CD4-positive, alpha-beta T cell treated with Interferon gamma for 1 hour (primary cell): ENCODE data around the gene NCAM1.

ENCODE experiments used
- DNase-seq: peaks from one replicate; pipeline ENCODE4 v3.0.0-alpha.2; 2020

NCAM1 gene

DNA sequence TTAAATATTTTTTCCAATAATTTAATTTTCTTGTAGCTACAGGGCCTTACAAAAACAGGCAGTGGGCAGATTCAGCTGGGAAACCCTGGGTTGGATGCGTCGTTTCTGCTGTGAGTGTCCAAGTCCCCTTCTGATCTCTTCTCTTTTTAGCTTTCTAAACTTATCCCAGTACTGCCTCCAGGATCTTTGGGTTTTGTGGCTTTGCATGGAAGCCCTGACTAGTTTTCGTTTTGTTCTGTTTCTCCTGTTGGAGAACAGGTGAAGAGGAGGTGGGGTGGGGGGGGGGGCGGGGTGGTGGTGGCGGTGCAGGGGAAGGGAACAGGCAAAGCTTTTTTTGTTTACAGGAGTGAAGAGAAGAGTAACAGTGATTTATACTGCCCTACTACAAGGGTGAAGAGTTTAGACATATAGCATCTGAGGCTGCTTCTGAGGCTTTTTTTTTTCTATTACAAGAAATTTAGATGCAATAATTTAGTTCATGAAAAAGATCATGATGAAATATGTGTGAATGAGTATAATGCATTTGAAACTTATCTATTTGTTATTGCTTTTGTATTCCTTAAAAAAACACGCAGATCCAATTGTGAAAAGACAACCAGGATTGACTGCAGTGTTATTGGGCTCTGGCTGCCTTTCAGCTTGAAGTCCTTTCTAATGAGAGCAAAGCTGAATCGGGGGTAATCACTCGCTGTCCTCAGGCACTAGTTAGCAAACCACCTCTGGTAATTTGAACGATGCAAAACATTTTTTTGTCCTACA lies 142.9 kb downstream of the NCAM1 start:
- DNase-seq, result no peak

GRCh38 chr11:113104691-113105251 lies 143.6 kb downstream of the NCAM1 start:
- no peak for DNase-seq

- DNase-seq, result no peak
Observed at GRCh38 chr11:113105592-113105991, 144.4 kb downstream of the NCAM1 start.

GRCh38 chr11:113106507-113106906 lies 145.3 kb downstream of the NCAM1 start:
- no peak for DNase-seq

DNA sequence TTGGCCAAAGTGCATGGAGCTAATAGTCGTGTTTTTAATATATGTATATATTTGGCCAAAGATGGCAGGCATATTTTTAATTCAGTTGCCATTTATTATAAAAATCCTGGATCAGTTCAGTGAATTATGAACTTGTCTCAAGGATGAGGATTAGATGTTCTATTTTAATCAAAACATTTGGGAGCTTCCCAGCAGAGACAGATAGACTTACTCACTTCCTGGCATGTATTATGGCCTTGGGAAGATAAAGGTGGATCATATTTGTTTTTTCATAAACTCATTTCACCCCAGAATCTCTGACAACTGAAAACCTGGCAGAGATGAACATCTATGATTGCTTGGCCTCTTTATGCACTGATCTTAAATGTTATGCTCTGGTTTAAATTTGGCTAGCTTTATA lies 148.8 kb downstream of the NCAM1 start:
- no peak for DNase-seq

DNA sequence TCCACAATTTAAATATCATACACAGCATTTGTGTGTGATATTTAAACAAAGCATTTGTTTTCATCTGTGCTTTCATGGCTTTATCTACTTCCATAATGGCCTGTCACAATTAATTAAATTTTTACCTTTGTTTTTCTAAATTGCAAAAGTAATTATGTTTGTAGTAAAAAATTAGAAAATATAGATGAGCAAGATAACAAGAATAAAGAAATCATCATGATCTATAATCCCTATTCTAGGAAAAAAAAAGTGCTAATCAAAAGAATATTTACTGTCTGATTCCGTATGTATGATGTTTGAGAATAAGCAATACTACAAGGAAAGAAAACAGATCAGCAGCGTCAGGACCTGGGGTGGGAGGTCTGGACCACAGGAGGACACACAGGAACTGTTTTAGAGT lies 149.9 kb downstream of the NCAM1 start:
- DNase-seq, result no peak

DNA sequence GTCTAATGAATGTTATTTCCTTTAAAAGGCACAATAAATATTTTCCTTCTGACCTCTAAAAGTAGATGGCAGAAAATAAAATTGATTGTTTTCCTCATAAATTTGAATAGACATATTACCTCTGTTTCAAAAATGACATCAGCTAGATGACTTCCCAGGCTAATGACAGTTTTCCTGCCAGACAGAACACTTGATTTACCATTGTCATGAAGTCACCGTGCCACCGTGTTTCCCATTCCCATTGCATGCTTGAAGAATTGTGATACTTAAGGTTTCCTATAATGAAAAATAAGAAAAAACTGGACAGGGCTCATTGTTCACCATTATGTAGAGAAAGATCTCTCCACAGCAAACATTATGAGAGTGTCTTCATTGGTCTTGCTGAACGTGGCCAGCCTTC lies 151.1 kb downstream of the NCAM1 start:
- DNase-seq, result no peak

DNA sequence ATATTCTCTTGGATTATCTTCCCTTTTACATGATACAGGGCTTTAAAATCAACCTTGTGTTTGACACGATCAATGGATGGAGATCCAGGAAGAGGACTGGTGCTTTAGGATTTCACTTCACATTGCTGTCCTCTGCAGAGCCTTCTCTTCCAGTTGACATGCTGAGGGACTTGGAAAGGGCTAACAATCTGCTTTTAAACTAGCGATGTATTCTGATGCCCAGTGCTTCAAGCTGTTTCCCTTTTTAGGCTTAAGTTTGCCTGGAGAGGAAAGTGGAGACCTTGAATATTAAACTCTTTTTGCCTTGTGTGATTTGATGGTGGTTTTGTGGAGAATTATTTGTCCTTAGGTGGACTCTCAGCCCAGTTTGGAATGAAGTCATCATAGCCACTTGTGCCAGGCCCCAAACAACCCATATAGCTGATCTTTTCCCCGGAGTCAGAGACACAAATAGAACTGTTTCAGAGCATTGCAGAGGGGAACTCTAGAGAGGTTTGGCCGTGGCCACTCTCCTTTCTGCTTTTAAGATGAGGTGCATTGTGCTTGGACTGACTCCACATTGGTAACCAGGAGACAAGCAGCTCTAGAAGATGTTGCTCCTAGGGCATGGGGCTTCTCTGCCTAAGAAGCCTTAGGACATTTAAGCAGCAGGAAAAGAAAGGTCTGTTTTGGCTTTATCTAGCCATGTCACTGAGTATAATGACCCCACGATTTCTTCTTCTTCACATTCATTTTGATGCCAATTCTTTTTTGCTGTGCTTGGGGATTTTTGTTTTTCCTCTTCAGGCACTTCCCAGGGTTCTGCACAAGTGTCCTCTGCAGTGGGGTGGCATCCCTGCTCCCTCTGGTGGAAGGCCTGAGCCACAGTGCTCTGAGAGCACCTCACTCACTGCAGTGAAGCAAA lies 152.8 kb downstream of the NCAM1 start:
- peak; percentile 11 for DNase-seq

GRCh38 chr11:113114705-113115027 lies 153.4 kb downstream of the NCAM1 start:
- DNase-seq, result no peak

DNA sequence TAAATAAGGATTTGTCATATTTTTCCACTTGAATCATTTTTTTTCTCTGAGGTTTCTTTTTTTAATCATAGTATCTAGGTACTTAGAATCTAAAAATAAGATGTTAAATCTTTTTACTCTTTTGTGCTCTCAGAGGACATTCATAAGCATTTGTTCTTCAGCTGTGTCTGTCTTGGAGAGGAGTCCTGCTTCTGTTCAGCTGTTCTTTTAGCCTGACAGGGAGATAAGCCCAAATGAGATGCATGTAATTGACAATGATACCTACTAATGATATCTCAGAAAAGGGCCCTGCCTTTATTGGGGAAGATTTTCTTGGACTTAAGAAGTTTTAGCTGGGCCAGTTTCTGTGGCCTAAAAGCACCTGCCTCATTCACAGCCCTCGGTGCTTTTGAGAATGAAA lies 156.9 kb downstream of the NCAM1 start:
- DNase-seq, result no peak

- DNase-seq, result no peak
Observed at GRCh38 chr11:113119074-113119473, 157.9 kb downstream of the NCAM1 start.

GRCh38 chr11:113119966-113120736 lies 158.9 kb downstream of the NCAM1 start:
- DNase-seq, result no peak

DNA sequence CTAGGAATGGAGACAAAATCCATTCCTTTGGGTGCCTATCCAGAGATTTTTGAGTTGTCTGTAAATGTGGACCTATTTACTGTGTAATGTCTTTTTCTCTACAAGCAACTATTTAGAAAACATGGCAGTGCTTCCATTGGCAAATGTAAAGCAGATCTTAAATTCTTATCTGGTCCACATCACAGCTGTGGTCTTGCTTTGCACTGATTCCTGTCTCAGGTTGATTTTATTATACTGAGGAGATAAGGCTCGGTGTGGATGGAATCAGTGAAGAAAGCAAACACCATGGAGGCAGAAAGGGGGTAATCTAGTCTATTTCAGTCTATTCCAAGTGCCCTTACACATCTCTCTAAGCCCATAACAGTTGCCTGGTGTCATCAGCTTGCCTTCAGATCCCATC lies 160.5 kb downstream of the NCAM1 start:
- no peak for DNase-seq

DNA sequence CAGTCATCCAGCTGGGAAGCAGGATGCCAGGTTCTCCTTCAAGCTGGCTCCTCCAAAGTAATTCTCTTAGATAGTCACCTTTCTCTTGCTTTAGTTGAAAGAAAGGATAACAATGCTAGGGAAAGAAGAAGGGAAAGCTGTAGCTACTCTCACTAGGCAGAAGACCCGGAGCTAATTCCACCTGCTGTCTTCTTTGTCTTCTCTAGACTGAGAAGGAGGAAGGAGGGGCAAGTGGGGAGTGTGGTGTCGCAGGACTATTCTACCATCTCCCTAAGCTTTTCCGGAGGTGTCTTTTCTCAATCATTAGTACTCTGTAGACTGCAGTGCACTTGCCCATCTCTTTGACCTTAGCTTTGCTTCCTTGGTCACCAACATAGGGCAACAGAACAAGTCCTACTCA lies 162.8 kb downstream of the NCAM1 start:
- no peak for DNase-seq

- no peak for DNase-seq
Observed at GRCh38 chr11:113124578-113124977, 163.4 kb downstream of the NCAM1 start.

- DNase-seq, result no peak
Observed at GRCh38 chr11:113129261-113129992, 168.2 kb downstream of the NCAM1 start.

DNA sequence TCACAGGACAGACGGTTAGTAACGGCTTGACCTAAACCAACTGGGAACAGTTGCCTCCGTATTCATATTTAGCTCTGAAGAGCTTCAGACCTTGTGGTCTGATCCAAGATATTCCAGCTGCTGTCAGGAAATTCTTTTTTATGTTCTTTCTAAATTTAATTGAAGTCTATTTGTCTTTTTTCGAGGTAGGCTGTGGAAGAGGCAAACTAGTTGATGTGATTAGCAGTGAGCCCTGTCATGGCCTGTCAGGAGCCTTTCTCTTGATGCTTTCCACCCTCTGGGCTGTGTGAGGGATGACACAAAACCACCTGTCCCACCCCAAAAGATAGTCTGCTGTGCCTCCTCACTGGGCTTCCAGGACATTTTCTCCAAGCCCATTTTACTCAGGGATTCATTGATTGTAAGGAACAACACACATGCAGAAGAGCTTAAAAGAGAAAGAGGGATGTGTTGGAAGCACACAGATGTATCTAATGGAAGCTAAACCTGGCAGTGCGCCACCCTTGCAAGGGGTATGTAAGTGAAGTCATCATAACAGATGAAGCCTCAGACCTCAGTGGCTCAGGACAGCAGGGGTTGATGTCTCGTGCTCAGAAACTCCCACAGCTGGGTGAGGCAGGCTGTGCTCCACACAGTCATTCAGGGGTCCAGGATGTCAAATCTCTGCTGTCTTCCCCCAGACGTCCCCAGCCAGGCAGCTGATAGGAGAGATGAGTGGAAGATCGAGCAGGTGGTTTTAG lies 170.0 kb downstream of the NCAM1 start:
- no peak for DNase-seq

GRCh38 chr11:113133071-113133470 lies 171.9 kb downstream of the NCAM1 start:
- DNase-seq, result no peak

- no peak for DNase-seq
Observed at GRCh38 chr11:113134626-113135025, 173.4 kb downstream of the NCAM1 start.

- no peak for DNase-seq
Observed at GRCh38 chr11:113137713-113138529, 176.7 kb downstream of the NCAM1 start.

GRCh38 chr11:113138731-113139130 lies 177.5 kb downstream of the NCAM1 start:
- DNase-seq, result no peak
